ENCODE measurements around the gene MEF2A.

GRCh38 chr15:99711625-99712024 lies 145.8 kb downstream of the MEF2A start:
- no peak for TF ChIP-seq EZH2 (IDR thresholded peaks at IDR 0.05; ENCODE audit: insufficient read depth, low read length)
- TF ChIP-seq, protein P1, sequence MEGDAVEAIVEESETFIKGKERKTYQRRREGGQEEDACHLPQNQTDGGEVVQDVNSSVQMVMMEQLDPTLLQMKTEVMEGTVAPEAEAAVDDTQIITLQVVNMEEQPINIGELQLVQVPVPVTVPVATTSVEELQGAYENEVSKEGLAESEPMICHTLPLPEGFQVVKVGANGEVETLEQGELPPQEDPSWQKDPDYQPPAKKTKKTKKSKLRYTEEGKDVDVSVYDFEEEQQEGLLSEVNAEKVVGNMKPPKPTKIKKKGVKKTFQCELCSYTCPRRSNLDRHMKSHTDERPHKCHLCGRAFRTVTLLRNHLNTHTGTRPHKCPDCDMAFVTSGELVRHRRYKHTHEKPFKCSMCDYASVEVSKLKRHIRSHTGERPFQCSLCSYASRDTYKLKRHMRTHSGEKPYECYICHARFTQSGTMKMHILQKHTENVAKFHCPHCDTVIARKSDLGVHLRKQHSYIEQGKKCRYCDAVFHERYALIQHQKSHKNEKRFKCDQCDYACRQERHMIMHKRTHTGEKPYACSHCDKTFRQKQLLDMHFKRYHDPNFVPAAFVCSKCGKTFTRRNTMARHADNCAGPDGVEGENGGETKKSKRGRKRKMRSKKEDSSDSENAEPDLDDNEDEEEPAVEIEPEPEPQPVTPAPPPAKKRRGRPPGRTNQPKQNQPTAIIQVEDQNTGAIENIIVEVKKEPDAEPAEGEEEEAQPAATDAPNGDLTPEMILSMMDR (IDR thresholded peaks at IDR 0.05; ENCODE audit: insufficient read depth, low read depth, low read length) = no peak
